Ovary (tissue), 3 donors: ENCODE results near the gene MGA.

Source experiments
- EP300 ChIP-seq: sonication (generic); formaldehyde crosslinking; IDR thresholded peaks from one replicate; pipeline ENCODE4 v1.6.1; 2017; ENCODE audit warnings: antibody characterized with exemption
- POLR2A ChIP-seq: fragments of 450-650 bp; IDR thresholded peaks from one replicate; pipeline ENCODE4 v1.6.1; 2017; ENCODE audit warnings: antibody characterized with exemption, mild to moderate bottlenecking, moderate library complexity
- TF ChIP-seq, protein P1 (sequence below), 3 donors: fragments of 450-650 bp in 2 of 3; fragments of 200-600 bp in 1 of 3; IDR thresholded peaks; one replicate each; pipeline versions ENCODE4 v1.5.1 to v1.8.0; 2016 to 2022; ENCODE audit warnings: antibody characterized with exemption in 3 of 3, mild to moderate bottlenecking in 1 of 3
- donor health status: DM: no; HTN: no; CAD: no.

DNA sequence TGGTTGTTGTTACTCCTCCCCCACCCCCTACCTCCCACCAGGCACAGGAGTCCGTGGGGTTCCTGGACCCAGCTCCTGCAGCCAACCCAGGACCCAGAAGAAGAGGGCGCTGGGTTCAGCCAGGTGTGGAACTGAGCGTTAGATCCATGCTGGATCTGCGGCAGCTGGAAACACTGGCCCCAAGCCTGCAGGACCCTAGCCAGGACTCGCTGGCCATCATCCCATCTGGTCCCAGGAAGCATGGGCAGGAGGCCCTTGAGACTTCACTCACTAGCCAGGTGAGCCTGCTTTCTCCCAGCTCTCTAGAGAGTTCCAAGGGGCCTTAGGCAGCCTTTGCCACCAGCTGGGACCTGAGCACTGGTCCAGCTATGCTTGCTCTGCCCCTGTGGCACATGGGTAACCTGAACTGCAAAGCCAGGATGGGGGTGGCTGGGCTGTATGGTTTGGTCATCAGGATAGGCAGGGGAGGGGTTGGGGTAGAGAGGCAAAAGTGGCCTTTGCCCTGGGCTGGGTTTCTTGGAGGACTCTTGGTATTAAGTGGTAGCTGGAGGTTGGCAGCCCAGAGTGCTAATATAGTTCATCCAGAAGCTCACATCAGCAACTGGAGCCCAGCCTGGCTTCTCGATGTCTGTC, 160.7 kb downstream of the MGA start:
- TF ChIP-seq, protein P1, sequence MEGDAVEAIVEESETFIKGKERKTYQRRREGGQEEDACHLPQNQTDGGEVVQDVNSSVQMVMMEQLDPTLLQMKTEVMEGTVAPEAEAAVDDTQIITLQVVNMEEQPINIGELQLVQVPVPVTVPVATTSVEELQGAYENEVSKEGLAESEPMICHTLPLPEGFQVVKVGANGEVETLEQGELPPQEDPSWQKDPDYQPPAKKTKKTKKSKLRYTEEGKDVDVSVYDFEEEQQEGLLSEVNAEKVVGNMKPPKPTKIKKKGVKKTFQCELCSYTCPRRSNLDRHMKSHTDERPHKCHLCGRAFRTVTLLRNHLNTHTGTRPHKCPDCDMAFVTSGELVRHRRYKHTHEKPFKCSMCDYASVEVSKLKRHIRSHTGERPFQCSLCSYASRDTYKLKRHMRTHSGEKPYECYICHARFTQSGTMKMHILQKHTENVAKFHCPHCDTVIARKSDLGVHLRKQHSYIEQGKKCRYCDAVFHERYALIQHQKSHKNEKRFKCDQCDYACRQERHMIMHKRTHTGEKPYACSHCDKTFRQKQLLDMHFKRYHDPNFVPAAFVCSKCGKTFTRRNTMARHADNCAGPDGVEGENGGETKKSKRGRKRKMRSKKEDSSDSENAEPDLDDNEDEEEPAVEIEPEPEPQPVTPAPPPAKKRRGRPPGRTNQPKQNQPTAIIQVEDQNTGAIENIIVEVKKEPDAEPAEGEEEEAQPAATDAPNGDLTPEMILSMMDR (IDR thresholded peaks at IDR 0.05), result no peak
- TF ChIP-seq EP300 (no peak), POLR2A (no peak)
